HG02973 (cell line): ENCODE measurements around the gene PTPRN2.

ENCODE experiments used
- ATAC-seq: cut with Tn5 transposase; IDR thresholded peaks from one replicate; pipeline ENCODE4 v1.9.1; 2021; ENCODE audit warnings: moderate library complexity; ENCODE audit not compliant: unreplicated experiment

The PTPRN2 gene

DNA sequence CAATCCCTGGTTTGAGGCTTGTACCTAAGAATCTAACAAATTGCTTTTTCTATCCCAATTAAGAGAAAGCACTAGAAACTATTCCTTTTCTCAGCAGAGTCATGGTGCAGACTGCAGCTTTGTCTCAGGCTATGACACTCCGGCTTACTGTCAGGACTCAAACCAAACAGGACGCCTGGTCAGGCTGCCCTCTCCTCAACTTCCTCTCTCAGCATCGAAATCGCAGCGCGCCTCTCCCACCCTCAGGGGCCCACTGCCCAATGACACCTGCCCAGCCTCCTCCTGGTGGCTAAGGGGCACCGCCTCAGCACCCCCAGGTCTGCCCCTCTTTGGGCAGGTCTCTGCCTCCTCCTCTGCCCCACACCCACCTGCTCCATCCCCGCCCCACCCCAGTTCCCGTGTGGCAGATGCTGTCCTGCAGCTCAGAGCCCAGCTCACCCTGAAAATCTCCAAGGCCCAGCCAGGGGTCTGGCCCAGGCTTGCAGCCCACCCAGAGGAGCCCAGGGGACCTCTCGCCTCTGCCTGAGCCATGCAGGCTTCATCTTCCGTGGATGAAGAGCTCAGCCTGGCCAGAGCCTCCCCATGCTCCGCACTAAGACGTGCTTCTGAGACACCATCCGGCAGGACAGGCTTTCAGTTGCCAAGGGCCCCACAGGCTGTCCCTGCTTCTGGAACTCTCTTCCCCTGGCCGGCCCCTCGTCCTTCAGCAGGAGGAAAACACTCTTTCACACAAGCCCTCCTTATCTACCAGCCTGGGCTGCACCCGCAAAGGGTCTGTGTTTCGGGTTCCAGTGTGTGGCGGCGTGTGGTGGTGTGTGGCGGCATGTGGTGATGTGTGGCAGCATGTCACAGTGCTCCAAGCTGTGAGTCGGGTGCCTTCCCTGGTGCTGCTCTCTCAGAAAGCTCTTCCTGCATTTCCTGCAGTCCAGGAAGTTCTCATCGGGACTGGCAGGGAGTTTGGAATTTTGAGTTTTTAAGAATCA is 16.4 kb upstream of the PTPRN2 start:
- no peak for ATAC-seq

DNA sequence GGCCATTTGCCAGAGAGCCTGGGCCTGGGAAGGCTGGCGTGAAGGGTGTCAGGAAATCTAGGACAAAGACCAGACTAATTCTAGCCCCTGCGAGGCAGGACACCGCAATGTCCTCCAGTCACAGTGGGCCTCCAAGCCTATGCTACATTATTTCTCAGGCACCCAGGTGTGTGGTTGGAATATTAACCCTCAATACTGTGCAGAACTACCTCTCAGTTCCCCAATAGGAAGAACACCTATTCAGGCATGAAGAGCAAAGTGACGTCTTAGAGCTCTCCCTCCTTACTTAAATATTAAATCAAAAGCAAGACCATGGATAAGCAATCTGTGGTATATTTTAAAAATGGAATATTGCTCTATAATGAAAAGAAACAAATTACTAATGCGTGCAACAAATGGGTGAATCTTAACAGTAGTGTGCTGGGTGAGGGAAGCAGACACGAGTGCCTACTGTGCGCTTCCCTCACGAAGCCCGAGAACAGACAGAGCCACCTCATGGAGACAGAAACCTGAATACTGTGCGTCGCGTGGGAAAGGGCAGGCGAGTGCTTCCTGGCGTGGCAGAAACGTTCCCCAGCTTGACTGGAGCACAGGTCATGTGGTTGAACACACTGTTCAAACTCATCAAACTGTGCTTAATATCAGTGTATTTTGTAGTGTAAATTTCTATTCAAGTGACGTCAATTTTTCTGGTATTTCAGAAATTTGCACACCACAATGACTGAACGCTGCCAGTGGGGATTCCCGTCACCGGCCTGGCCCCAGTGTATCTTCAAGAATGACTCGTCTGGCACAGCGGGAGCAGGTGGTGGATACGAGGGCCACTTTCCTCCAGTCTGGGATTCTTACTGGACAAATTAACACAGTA is 15.5 kb upstream of the PTPRN2 start:
- ATAC-seq: no peak

DNA sequence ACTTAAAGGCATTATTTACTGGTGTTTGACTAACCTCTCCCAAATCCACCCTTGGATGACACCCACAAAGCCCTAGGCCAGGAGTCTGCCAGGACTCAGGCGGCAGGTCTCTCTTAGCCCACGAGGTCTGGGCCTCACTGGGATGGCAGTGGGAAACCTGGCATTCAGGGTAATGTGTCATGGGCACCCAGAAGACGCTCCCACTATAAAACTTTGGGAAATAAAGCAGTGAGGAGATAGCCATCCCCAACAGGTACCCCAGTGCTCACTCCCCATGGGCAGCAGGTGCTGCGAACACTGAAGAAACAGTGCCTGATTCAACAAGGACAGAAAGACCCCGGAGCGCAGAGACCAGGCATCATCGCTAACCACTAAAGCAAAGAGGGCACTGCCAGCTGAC is 14.4 kb upstream of the PTPRN2 start:
- no peak for ATAC-seq

DNA sequence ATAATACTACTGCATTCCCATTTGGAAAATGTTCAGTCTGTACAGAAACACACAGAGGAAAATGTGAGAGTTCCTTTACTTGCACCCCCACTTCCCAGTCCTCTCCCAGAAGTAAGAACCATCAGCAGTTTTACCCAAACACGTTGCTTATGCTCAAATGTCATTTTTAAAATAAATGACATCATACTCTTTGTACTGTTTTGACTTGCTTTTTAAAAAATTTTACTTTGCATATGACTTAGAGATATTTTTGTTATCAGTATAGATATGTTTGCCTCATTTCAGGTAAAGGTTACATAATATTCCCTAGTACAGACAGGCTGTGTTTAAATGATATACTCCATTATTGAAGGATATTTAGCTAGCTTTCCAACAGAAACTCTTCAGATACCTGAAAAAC is 13.5 kb upstream of the PTPRN2 start:
- no peak for ATAC-seq

DNA sequence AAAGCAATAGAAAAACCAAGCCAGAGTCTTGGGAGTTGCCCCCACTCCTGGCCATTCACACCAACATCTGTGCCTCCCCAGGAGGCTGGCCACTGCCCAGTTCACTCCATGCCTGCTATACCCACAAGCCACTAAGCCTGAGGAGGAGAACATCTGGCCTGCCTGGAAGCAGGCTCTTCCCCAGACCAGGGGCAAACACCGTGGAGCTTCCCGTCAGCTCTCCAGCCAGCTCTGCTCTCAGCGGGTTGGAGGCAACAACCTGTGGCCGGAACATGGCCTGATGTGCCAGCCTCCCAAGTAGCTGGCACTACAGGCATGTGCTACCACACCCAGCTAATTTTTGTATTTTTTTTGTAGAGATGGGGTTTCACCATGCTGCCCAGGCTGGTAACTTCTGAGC is 9.1 kb upstream of the PTPRN2 start:
- no peak for ATAC-seq

DNA sequence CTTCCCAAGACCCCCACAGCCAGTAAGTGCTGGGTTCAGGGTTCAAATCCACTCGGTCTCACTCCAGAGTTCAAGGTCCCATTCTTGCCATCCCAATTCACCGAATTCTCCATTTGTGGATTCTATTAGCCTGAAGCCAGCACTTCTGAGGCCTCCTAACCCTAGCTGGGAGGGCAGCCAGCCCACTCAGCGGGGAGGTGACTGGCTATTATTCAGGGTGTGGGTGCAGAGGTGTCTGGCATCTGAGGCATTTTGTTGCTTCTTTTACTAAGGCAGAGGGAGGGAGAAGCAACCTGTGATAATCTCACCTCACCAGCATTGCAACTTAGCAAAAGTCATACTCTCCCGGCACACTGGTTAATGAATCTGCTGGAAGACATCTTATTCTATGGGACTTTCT is 8.7 kb upstream of the PTPRN2 start:
- no peak for ATAC-seq

DNA sequence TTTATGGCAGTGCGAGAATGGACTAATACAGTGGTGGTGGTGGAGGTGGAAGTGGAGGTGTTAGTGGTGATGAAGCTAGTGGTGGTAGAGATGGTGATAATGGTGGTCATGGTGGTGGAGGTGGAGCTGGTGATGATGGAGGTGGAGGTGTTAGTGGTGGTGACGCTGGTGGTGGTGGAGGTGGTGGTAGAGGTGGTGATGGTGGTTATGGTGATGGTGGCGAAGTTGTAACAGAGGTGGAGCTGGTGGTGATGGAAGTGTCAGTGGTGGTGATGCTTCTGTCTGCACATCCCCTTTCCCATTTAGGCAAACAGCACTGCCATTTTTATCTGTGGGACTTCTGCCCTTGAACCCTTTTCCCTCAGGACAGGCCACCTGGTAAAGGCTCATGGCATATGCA is 7.4 kb upstream of the PTPRN2 start:
- no peak for ATAC-seq

DNA sequence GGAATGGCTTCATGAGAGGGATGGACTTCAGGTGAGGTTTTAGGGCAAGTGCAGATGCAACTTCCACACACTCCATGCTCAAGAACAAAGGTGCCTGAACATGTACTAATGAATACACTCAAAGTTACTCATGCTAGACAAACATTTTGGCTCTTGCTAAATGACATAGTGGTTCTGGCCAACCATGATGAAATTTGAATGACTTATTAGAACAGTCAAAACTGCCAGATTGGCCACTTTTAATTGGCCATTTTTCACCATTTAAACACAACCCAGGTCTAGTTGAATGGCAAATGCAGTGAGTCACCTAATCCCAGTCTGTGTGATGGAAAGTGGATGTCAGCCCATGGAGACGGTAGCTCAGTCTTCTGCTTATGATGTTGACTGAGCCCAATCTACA is 4.9 kb upstream of the PTPRN2 start:
- ATAC-seq: no peak

DNA sequence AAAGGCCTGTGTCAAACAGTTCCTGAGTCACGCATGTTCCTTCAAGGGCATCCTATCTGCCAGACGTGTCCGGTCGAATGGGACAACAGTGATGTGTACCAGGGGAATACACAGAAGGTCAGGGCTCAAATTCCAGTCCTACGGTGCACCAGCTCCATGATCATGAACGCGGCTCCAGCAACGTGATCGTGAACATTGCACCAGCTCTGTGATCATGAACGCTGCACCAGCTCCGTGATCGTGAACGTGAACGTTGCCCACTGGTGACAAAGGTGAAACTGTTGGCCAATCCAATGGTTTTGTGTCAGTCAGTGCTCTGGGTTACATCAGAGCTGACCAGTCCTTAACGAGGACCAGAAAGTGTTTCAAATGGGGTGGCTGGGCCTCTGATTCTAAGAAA is 4.3 kb upstream of the PTPRN2 start:
- ATAC-seq: no peak

DNA sequence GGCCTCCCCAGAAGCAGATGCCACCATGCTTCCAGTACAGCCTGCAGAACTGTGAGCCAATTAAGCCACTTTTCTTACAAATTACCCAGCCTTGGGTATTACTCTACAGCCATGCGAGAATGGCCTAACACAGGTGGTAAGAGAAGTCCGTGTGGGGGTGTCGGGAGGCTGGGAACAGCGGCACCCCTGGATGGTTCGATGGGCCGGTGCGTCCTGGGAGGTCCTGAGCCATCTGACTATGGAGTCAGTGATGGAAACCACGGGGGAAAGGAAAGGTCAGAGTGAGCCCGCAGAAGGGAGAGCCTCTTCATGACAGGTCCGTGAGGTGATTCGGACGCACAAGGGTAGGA is 2.5 kb upstream of the PTPRN2 start:
- no peak for ATAC-seq

DNA sequence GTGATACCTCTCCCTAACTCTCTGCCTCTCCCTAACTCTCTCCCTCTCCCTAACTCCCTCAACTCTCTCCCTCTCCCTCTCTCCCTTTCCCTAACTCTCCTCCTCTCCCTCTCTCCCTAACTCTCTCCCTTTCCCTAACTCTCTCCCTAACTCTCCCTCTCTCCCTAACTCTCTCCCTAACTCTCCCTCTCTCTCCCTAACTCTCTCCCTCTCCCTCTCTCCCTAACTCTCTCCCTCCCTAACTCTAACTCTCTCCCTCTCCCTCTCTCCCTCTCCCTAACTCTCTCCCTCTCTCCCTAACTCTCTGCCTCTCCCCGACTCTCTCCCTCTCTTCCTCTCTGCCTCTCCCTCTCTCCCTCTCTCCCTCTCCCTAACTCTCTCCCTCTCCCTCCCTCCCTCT is 2.0 kb upstream of the PTPRN2 start:
- no peak for ATAC-seq

DNA sequence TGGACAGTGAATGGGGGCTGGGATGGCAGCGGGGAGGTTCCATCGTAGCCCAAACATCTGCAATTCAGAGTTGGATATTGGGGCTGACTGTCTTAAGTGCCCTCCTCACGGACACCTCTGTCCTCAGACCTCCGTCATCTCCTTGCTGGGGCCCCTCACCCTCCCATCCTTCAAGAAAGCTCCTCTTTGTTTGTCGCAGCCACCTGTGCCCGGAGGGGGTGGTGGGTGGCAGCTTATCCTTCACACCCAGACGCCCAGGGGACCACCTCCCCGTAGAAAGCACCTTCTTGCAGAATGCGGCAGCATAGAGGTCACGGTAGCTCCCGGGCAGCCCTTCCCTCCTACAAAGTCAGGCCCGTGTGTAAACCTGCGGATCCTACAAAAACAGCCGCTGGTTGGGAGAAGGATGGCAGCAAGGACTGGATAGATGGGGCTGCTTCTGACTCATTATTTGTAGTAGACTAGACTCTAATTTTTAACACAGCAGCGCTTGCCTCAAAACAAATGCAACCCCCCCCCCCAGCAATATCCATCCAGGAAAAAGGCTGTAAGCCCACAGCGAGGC is 1.3 kb upstream of the PTPRN2 start:
- no peak for ATAC-seq

DNA sequence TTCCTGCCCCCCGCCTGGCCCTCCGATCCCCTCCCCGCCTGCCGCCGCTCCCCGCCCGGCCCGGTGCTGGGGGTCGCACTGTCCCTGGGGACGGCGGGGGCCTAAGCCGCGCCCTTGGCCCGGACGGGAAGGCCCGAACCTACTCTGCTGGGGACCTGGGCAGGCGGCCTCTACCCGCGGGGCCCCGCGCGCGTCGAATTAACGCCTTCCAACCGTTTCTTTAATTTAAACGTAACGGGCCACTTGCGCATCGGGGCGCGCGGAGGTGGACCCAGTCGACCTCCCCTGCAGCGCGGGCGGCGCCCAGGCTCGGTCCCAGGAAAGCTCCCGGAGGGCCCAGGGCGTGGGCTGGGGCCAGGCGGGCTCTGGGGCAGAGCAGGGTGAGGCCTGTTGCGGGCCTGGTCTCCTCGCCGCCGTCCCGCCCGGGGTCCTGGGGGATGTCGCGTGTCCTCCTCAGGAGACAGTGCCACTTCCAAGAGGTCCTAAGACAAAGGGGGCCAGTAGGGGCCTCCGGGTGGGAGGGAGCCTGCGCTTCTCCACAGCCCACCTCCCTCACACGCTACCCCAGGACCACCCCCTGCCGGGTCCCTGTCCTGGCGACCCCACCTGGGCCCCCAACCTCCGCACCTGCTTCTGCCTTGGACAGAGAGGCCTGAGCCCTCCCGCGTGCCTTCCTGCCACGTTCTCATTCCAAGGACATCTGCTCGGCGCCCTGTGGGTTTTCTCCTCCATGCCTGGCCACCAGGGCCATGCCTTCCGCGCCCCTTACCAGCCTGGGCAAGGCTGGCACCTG is 658 bp upstream of the PTPRN2 start:
- peak; percentile 10 for ATAC-seq

DNA sequence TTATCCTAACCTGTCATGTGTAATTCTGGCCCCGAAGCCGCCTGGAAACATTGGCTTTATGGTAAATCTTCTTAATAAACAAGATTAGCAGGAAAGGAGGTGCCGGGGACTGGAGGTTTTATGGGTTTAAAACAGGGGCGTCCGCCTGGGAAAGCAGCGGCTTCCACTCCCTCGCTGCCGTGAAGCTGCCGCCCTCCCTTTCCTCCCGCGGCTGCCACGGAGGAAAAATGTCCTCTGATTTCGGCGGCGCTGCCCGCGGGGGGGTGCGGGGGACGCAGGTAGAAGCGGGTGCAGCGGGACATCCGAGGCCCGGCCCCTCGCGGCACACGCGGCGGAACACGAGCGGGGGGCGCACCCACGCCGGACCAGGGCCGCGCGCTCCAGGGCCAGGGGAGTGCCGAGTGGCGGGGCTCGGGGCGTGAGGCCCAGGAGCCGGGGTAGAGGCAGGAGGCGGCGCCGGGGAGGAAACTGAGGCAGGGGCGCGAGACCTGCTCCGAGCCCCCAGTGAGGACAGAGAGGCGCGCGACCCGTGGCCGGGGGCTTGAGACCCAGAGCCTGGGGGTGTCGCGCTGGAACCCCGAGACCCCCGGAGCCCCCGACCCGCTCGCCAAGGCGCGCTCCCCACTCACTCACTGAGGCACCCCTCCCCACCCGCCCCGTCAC is 993 bp downstream of the PTPRN2 start:
- ATAC-seq: no peak

DNA sequence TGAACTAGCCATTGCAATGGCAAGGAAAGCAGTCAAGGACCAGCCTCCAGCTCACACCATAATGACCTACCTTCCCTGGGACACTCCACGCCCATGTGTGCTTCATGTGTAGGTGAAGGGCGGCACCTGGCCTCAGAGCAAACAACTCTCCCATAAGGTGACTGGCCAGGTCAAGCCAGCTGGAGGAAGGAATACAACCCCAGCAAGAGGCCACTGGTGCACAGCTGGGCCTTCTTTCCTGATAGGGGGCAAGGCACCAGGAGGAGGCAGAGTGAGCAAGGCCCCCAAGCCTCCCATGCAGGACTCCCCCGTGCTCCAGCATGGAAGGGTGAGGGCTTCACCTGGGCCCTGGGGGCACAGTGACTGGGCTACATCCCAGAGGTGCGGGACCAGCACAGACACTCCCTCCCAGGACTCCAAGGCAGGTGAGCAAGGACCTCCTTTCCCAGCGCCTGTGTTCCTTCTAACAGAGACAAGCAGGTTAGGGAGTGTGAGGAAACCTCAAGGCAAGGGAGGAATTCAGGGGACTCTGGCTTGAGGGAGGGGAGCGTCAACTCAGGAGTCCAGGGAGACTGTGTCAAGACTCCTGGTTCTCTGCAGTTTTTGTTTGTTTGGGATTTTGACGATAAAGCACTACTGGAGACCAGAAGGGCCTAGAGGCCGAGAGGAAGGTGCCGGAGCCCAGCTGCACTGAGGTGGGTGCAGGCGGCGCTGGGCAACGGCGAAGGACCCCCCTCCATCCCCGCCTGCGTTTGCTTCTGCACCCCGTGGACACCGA is 1.7 kb downstream of the PTPRN2 start:
- no peak for ATAC-seq

DNA sequence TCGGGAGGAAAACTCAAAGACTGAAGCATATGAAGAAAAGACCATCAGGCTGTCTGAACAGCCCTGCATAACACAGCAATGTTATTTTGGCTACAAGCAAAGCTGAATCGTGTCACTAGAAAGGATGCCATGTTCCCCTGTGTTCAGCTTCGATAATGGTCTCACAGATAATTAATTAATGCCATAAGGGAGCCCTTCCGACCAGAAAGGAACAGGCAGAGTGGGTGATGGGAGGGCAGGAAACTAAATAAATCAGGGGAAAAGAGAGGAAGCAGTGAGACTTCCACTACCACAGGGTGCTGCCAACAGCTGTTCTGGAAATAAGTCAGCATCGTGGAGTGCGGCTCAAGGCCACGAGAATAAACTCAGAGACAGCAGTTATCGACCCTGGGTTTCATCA is 3.2 kb downstream of the PTPRN2 start:
- no peak for ATAC-seq

DNA sequence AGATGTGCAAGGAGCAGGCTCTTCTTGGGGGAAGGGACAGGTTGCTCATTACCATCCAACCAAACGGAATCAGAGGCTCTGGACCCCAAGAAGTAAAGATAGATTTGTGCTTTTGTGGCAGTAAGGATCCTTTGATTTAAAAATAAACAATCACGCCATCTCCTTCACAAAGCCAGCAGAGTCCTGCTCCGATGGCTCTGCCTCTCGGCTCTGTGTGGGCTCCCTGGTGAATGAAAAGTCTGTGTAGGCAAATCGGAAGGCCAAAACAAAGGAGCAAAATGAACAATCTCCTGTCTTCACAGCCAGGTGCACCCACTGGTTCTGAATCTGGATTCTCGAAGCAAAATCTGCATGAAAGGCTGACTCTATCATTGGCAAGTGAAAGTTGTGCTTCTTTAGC is 3.8 kb downstream of the PTPRN2 start:
- ATAC-seq: no peak

DNA sequence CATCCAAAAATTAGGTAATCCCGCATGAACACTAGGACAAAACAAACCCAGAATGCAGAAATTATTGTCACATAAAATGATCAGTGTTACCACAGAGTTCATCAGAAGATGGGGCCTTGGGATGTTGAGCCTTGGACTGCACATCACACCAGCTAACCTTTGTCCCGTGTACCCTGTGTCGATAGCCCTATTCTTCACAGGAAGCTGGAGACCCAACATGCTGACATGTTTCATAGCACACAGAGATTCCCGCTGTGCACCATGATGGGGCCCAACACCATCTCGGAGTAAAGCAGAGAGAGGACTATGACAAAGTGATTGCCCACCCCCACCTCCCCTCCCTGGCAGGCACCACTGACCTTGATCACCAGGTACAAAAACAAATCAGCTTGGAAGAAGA is 4.5 kb downstream of the PTPRN2 start:
- ATAC-seq: no peak

DNA sequence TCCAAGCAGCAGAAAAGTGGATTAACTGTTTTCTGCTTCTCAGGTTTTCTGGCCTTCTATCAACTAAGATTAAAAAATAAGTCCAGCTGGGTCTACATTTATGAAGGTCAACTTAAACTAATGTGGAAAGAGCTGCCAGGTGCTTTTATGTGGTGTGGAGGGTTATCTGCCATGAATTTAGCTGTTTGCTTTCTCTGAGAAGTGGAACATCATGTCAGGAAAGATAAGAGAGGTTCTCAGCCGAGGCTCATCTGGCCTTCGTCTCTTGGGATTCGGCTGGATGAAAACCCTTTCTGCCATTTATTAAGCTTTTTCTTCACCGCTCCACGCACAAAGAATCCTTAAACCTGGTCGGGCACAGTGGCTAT is 5.5 kb downstream of the PTPRN2 start:
- no peak for ATAC-seq
